ENCODE results near the gene PTPRK. TPM values are rescaled to one million over a fixed set of nuclear protein-coding genes. Genes with fewer than 3 reads are reported as not detected.

PTPRK gene
- total and polyA plus RNA-seq, 2 experiments from 2014 or later = 26.9 to 56.4 TPM

DNA sequence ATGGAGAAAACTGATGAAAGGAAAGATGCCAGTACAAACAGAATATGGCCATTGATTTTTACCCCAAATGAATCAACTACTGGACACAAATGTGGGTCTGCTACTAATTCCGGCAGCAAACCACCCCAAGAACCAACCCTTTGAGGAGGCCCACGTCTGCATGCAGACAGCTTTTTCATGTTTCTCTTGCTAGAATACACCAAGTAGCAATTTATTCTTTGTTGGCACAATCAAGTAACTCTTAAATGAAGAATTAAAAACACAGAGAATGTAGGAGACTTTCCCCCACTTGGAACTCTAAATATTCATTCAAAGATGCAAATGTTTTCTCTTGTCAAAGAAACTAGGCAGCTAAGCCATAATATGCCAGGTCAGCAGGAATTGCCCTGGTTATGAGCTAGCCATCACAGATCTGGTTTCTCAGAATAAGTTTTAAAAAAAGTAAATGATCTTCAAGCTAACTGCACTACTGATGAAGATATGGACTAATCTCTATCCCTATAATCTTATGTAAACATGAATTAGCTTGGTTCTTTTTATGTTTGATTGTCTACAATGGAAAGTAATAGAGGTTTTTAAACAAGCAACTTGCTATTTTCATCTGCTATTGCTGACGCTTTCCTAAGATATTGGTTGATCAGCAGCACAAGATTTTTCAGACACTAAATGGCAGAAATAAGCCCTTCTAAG lies 456.4 kb downstream of the PTPRK start:
- peaks cover 31% of the 10 kb centered on the region for H3K4me1 Mint-ChIP-seq
- H3K4me1 ChIP-seq (ENCODE audit: insufficient read depth) = peaks cover 26% of the 10 kb centered on the region
- no peaks in the 10 kb centered on the region for H3K79me2 ChIP-seq (replicated peaks; ENCODE audit: insufficient read depth)
- DNase-seq (ENCODE audit: low spot score) = no peak
- no peak overlapping the region for H3K27ac ChIP-seq (ENCODE audit: low read depth)
- TF ChIP-seq, protein P1, sequence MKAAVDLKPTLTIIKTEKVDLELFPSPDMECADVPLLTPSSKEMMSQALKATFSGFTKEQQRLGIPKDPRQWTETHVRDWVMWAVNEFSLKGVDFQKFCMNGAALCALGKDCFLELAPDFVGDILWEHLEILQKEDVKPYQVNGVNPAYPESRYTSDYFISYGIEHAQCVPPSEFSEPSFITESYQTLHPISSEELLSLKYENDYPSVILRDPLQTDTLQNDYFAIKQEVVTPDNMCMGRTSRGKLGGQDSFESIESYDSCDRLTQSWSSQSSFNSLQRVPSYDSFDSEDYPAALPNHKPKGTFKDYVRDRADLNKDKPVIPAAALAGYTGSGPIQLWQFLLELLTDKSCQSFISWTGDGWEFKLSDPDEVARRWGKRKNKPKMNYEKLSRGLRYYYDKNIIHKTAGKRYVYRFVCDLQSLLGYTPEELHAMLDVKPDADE (IDR thresholded peaks at IDR 0.05) = no peak
- TF ChIP-seq STAT1 (IDR thresholded peaks at IDR 0.05; ENCODE audit: unreplicated experiment) (no peak), JUNB (IDR thresholded peaks at IDR 0.05; ENCODE audit: unreplicated experiment) (no peak)
- TF ChIP-seq, protein P2, sequence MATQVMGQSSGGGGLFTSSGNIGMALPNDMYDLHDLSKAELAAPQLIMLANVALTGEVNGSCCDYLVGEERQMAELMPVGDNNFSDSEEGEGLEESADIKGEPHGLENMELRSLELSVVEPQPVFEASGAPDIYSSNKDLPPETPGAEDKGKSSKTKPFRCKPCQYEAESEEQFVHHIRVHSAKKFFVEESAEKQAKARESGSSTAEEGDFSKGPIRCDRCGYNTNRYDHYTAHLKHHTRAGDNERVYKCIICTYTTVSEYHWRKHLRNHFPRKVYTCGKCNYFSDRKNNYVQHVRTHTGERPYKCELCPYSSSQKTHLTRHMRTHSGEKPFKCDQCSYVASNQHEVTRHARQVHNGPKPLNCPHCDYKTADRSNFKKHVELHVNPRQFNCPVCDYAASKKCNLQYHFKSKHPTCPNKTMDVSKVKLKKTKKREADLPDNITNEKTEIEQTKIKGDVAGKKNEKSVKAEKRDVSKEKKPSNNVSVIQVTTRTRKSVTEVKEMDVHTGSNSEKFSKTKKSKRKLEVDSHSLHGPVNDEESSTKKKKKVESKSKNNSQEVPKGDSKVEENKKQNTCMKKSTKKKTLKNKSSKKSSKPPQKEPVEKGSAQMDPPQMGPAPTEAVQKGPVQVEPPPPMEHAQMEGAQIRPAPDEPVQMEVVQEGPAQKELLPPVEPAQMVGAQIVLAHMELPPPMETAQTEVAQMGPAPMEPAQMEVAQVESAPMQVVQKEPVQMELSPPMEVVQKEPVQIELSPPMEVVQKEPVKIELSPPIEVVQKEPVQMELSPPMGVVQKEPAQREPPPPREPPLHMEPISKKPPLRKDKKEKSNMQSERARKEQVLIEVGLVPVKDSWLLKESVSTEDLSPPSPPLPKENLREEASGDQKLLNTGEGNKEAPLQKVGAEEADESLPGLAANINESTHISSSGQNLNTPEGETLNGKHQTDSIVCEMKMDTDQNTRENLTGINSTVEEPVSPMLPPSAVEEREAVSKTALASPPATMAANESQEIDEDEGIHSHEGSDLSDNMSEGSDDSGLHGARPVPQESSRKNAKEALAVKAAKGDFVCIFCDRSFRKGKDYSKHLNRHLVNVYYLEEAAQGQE (IDR thresholded peaks at IDR 0.05; ENCODE audit: unreplicated experiment) = no peak
- H3K4me3 Mint-ChIP-seq = no peak overlapping the region
- no peaks in the 10 kb centered on the region for H3K36me3 Mint-ChIP-seq (ENCODE audit: low read depth)
- no peaks in the 10 kb centered on the region for H3K9me3 Mint-ChIP-seq
- H3K4me2 ChIP-seq = no peak overlapping the region
- no peaks in the 10 kb centered on the region for H3K27me3 Mint-ChIP-seq (ENCODE audit: insufficient read depth, low read depth, poor library complexity)
- 0 out of 2 replicates have a peak, but pooled peaks cover 4% of the 10 kb centered on the region for H3K36me3 ChIP-seq (ENCODE audit: insufficient read depth)
- no peaks in the 10 kb centered on the region for H3K9me2 ChIP-seq (ENCODE audit: insufficient read depth)
- H2AFZ ChIP-seq = no peak overlapping the region
- no peaks in the 10 kb centered on the region for H4K20me1 ChIP-seq (replicated peaks; ENCODE audit: insufficient read depth)
- ATAC-seq = no peak
- no peak overlapping the region for H3K4me3 ChIP-seq
- no peaks in the 10 kb centered on the region for H3K27me3 ChIP-seq (ENCODE audit: insufficient read depth)
- H3K27ac Mint-ChIP-seq = peak overlapping the region; percentile 57; the same call in 1 of the 2 replicates
- H3F3A ChIP-seq (replicated peaks; ENCODE audit: low read depth) = no peaks in the 10 kb centered on the region

DNA sequence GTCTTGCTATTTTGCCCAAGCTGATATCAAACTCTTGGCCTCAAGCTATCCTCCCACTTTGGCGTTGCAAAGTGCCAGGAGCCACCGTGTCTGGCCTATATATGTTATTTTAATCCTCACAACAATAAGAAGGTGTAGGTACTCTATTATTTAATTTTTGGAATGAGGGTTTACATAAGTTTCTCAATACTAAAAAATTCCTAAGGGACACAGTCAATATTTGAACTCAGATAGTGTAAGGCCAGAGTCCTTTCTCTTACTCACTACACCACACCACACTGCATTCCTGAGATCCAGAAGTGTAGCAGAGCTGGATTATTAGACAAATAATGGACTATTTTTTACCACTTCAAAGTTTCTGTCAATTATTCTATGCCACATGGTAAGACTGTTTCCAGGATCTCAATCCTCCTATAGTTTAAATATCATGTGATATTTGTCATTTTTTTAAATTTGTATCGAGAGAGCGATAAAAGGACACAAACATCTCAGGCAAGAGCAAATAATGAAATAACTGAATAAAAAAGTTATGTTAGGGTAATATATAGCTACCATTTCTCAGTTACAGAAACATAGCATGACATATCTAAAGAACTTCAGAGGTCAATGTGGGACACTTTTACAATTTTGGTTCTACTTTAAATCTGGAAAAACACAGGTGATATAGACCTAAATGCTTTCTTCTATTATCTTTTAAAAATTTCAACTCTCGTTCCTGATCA lies 457.4 kb downstream of the PTPRK start:
- no peak for ATAC-seq
- Mint-ChIP-seq H3K27ac (no peak overlapping the region), H3K36me3 (ENCODE audit: low read depth) (no peaks in the 10 kb centered on the region)
- no peak for TF ChIP-seq NANOG (IDR thresholded peaks at IDR 0.05; ENCODE audit: borderline replicate concordance)
- no peak for TF ChIP-seq ZNF114 (CRISPR knock-in tag; IDR thresholded peaks at IDR 0.05)
- TF ChIP-seq EZH2phosphoT487 (IDR thresholded peaks at IDR 0.05; ENCODE audit: unreplicated experiment) = no peak
- TF ChIP-seq EZH2 (IDR thresholded peaks at IDR 0.05; ENCODE audit: low read depth, unreplicated experiment) = no peak
- TF ChIP-seq, protein P2 (IDR thresholded peaks at IDR 0.05; ENCODE audit: unreplicated experiment) = no peak
- TF ChIP-seq, protein P3, sequence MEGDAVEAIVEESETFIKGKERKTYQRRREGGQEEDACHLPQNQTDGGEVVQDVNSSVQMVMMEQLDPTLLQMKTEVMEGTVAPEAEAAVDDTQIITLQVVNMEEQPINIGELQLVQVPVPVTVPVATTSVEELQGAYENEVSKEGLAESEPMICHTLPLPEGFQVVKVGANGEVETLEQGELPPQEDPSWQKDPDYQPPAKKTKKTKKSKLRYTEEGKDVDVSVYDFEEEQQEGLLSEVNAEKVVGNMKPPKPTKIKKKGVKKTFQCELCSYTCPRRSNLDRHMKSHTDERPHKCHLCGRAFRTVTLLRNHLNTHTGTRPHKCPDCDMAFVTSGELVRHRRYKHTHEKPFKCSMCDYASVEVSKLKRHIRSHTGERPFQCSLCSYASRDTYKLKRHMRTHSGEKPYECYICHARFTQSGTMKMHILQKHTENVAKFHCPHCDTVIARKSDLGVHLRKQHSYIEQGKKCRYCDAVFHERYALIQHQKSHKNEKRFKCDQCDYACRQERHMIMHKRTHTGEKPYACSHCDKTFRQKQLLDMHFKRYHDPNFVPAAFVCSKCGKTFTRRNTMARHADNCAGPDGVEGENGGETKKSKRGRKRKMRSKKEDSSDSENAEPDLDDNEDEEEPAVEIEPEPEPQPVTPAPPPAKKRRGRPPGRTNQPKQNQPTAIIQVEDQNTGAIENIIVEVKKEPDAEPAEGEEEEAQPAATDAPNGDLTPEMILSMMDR (conservative IDR thresholded peaks at IDR 0.05; ENCODE audit: low read depth in 2 of 2) = no peak
- TF ChIP-seq ZNF331 (CRISPR knock-in tag; IDR thresholded peaks at IDR 0.05; ENCODE audit: low read depth) = no peak
- TF ChIP-seq STAT1 (IDR thresholded peaks at IDR 0.05; ENCODE audit: unreplicated experiment) = no peak

More for the DNA sequence above, 457.4 kb downstream of the PTPRK start:
- Histone ChIP-seq H3K36me3 (ENCODE audit: insufficient read depth) (0 out of 2 replicates have a peak, but pooled peaks cover 4% of the 10 kb centered on the region), H3K4me3 (no peak overlapping the region), H3K9me2 (ENCODE audit: insufficient read depth) (no peaks in the 10 kb centered on the region), H3K79me2 (replicated peaks; ENCODE audit: insufficient read depth) (no peaks in the 10 kb centered on the region), H3K27ac (ENCODE audit: low read depth) (no peak overlapping the region), H3K27me3 (ENCODE audit: insufficient read depth) (no peaks in the 10 kb centered on the region), H3F3A (replicated peaks; ENCODE audit: low read depth) (no peaks in the 10 kb centered on the region), H3K4me2 (no peak overlapping the region), H4K20me1 (replicated peaks; ENCODE audit: insufficient read depth) (no peaks in the 10 kb centered on the region), H2AFZ (no peak overlapping the region), H3K4me1 (ENCODE audit: insufficient read depth) (peaks cover 22% of the 10 kb centered on the region)
- Mint-ChIP-seq H3K4me3 (no peak overlapping the region), H3K27me3 (ENCODE audit: insufficient read depth, low read depth, poor library complexity) (no peaks in the 10 kb centered on the region), H3K9me3 (no peaks in the 10 kb centered on the region), H3K4me1 (peaks cover 25% of the 10 kb centered on the region)
- no peak for DNase-seq (ENCODE audit: low spot score)
